ENCODE measurements around the gene KCNE1. TPM values are rescaled to one million over a fixed set of nuclear protein-coding genes. Genes with fewer than 3 reads are reported as not detected.

The KCNE1 gene
- total RNA-seq, 1 donor from 2014 or later = 0.32 TPM

GRCh38 chr21:34552360-34553098, 40.5 kb upstream of the KCNE1 start:
- Mint-ChIP-seq H3K4me1 (ENCODE audit: low read depth) (peaks cover 40% of the 10 kb centered on the region), H3K27ac (ENCODE audit: unreplicated experiment) (peak overlapping the region; percentile 94)

DNA sequence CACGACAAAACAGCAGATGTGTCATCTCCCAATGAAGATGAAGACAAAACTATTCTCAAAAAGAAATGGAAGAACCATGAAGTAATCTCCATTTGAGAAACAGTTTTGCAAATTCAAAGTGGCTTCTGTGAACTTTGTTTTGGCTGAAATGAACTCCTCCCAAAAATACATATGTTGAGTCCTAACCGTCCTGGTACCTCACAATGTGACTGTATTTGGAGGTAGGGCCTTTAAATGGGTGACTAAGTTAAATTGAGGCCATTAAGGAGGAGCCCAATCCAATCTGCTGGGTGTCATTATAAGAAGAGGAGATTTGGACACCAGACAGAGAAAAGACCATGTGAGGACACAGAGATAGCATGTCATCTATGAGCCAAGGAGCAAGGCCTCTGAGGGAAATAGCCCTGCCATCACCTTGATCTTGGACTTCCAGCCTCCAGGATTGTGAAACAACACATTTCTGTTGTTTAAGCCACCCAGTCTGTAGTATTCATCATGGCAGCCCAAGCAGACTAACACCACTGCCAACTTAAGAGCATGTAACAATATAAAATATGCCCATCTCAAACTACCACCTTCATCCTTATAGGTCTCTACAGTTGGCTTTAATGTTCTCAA, 38.3 kb upstream of the KCNE1 start:
- Mint-ChIP-seq H3K9me3 (ENCODE audit: low read depth) (no peaks in the 10 kb centered on the region), H3K27ac (ENCODE audit: unreplicated experiment) (no peak overlapping the region), H3K4me1 (ENCODE audit: low read depth) (peaks cover 60% of the 10 kb centered on the region), H3K4me3 (ENCODE audit: unreplicated experiment) (no peak overlapping the region), H3K36me3 (ENCODE audit: low read depth) (no peaks in the 10 kb centered on the region), H3K27me3 (ENCODE audit: low read depth) (no peaks in the 10 kb centered on the region)
- TF ChIP-seq, protein P1, sequence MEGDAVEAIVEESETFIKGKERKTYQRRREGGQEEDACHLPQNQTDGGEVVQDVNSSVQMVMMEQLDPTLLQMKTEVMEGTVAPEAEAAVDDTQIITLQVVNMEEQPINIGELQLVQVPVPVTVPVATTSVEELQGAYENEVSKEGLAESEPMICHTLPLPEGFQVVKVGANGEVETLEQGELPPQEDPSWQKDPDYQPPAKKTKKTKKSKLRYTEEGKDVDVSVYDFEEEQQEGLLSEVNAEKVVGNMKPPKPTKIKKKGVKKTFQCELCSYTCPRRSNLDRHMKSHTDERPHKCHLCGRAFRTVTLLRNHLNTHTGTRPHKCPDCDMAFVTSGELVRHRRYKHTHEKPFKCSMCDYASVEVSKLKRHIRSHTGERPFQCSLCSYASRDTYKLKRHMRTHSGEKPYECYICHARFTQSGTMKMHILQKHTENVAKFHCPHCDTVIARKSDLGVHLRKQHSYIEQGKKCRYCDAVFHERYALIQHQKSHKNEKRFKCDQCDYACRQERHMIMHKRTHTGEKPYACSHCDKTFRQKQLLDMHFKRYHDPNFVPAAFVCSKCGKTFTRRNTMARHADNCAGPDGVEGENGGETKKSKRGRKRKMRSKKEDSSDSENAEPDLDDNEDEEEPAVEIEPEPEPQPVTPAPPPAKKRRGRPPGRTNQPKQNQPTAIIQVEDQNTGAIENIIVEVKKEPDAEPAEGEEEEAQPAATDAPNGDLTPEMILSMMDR (IDR thresholded peaks at IDR 0.05) = no peak
- DNase-seq (ENCODE audit: low spot score) = no peak

More at GRCh38 chr21:34552360-34553098, 40.5 kb upstream of the KCNE1 start:
- no peaks in the 10 kb centered on the region for H3K36me3 Mint-ChIP-seq (ENCODE audit: low read depth)
- no peaks in the 10 kb centered on the region for H3K9me3 Mint-ChIP-seq (ENCODE audit: low read depth)
- H3K4me3 Mint-ChIP-seq (ENCODE audit: unreplicated experiment) = peak overlapping the region; percentile 64
- TF ChIP-seq, protein P1 (IDR thresholded peaks at IDR 0.05) = no peak
- DNase-seq (ENCODE audit: low spot score) = no peak
- no peaks in the 10 kb centered on the region for H3K27me3 Mint-ChIP-seq (ENCODE audit: low read depth)

GRCh38 chr21:34548781-34549376, 36.9 kb upstream of the KCNE1 start:
- no peaks in the 10 kb centered on the region for H3K36me3 Mint-ChIP-seq (ENCODE audit: low read depth)
- TF ChIP-seq, protein P1 (IDR thresholded peaks at IDR 0.05) = no peak
- no peak overlapping the region for H3K27ac Mint-ChIP-seq (ENCODE audit: unreplicated experiment)
- no peaks in the 10 kb centered on the region for H3K27me3 Mint-ChIP-seq (ENCODE audit: low read depth)
- no peak for DNase-seq (ENCODE audit: low spot score)
- no peaks in the 10 kb centered on the region for H3K9me3 Mint-ChIP-seq (ENCODE audit: low read depth)
- H3K4me3 Mint-ChIP-seq (ENCODE audit: unreplicated experiment) = no peak overlapping the region
- peaks cover 60% of the 10 kb centered on the region for H3K4me1 Mint-ChIP-seq (ENCODE audit: low read depth)

DNA sequence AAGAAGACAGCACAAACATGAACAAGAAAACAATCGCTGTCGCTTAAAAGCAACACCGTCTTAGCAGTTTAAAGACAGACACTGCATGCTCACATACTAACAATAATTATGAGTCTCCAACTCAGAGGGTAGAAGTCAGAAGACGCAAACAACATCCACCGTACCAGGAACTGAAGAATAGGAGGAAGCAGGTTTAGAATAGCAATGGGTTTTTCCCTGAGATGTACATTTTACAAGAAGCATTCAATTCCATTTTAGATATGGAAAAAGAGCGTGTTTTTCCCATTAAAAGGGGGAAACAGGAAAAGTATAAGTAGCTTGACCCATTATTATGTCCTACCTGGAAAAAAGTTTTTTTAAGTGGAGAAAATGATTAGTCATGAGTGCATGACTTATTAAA, 34.5 kb upstream of the KCNE1 start:
- Mint-ChIP-seq H3K27ac (ENCODE audit: unreplicated experiment) (peak overlapping the region; percentile 96), H3K27me3 (ENCODE audit: low read depth) (no peaks in the 10 kb centered on the region), H3K9me3 (ENCODE audit: low read depth) (peaks cover 13% of the 10 kb centered on the region), H3K36me3 (ENCODE audit: low read depth) (peaks cover 3% of the 10 kb centered on the region), H3K4me3 (ENCODE audit: unreplicated experiment) (no peak overlapping the region), H3K4me1 (ENCODE audit: low read depth) (peaks cover 41% of the 10 kb centered on the region)
- TF ChIP-seq, protein P1 (IDR thresholded peaks at IDR 0.05) = no peak
- DNase-seq (ENCODE audit: low spot score) = no peak

GRCh38 chr21:34545079-34545884, 33.3 kb upstream of the KCNE1 start:
- peak overlapping the region; percentile 96 for H3K27ac Mint-ChIP-seq (ENCODE audit: unreplicated experiment)
- TF ChIP-seq, protein P1 (IDR thresholded peaks at IDR 0.05) = no peak
- DNase-seq (ENCODE audit: low spot score) = no peak
- H3K36me3 Mint-ChIP-seq (ENCODE audit: low read depth) = peaks cover 3% of the 10 kb centered on the region
- peaks cover 37% of the 10 kb centered on the region for H3K4me1 Mint-ChIP-seq (ENCODE audit: low read depth)
- H3K27me3 Mint-ChIP-seq (ENCODE audit: low read depth) = no peaks in the 10 kb centered on the region
- peak overlapping the region; percentile 23 for H3K4me3 Mint-ChIP-seq (ENCODE audit: unreplicated experiment)
- peaks cover 13% of the 10 kb centered on the region for H3K9me3 Mint-ChIP-seq (ENCODE audit: low read depth)
